Hepatocyte (in vitro differentiated cells): ENCODE results near the gene DAB2IP.
"Not testable (repeated sequence)": the region's sequence is repeated elsewhere in the genome, so short reads cannot be mapped to it uniquely, and the experiment has no call there.

Source experiments
- EZH2 ChIP-seq: fragments of 200-600 bp; sonication (generic); IDR thresholded peaks from 2 replicates; pipeline ENCODE4 v1.6.1; 2016; ENCODE audit warnings: antibody characterized with exemption, mild to moderate bottlenecking, borderline replicate concordance
- TF ChIP-seq, protein P1 (sequence below): fragments of 200-600 bp; sonication (generic); IDR thresholded peaks from 2 replicates; pipeline ENCODE4 v1.5.1; 2016; ENCODE audit warnings: antibody characterized with exemption, mild to moderate bottlenecking; ENCODE audit not compliant: poor library complexity

GRCh38 chr9:121618910-121619309 lies 32.5 kb upstream of the DAB2IP start:
- TF ChIP-seq EZH2 = not testable (repeated sequence)
- TF ChIP-seq, protein P1, sequence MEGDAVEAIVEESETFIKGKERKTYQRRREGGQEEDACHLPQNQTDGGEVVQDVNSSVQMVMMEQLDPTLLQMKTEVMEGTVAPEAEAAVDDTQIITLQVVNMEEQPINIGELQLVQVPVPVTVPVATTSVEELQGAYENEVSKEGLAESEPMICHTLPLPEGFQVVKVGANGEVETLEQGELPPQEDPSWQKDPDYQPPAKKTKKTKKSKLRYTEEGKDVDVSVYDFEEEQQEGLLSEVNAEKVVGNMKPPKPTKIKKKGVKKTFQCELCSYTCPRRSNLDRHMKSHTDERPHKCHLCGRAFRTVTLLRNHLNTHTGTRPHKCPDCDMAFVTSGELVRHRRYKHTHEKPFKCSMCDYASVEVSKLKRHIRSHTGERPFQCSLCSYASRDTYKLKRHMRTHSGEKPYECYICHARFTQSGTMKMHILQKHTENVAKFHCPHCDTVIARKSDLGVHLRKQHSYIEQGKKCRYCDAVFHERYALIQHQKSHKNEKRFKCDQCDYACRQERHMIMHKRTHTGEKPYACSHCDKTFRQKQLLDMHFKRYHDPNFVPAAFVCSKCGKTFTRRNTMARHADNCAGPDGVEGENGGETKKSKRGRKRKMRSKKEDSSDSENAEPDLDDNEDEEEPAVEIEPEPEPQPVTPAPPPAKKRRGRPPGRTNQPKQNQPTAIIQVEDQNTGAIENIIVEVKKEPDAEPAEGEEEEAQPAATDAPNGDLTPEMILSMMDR = not testable (repeated sequence)
